Gastrocnemius medialis (tissue), 4 donors: Measurements from ENCODE around the gene DPPA4. TPM values are rescaled to one million over a fixed set of nuclear protein-coding genes. Genes with fewer than 3 reads are reported as not detected.
A peak's percentile ranks its signal among the peaks of the same experiment; 100 is the strongest.

Experiments used
- ATAC-seq, 2 donors: fragments of 150-250 bp; one replicate each; pipeline ENCODE4 v1.9.1; 2016
- DNase-seq, 2 donors: peaks; one replicate each; pipeline ENCODE4 v3.0.0-alpha.2; 2019
- H3K27ac ChIP-seq, 4 donors: fragments of 200-600 bp; sonication (generic); 1 replicate in 1 of 4; 2 replicates in 3 of 4; pipeline ENCODE4 v1.5.1; 2016 to 2018; ENCODE audit warnings: mild to moderate bottlenecking in 2 of 4, moderate library complexity in 1 of 4
- H3K27me3 ChIP-seq, 3 donors: fragments of 200-600 bp; sonication (generic) in 2 of 3; 1 replicate in 1 of 3; 2 replicates in 2 of 3; pipeline versions ENCODE4 v1.5.1 to v1.6.0; 2016 to 2019; ENCODE audit warnings: mild to moderate bottlenecking in 1 of 3, moderate library complexity in 1 of 3
- H3K36me3 ChIP-seq, 2 donors: fragments of 200-600 bp; sonication (generic) in 1 of 2; one replicate each; pipeline ENCODE4 v1.5.1; 2017 to 2018
- H3K4me1 ChIP-seq, 2 donors: fragments of 200-600 bp; sonication (generic) in 1 of 2; one replicate each; pipeline ENCODE4 v1.5.1; 2016 to 2017; ENCODE audit warnings: mild to moderate bottlenecking in 2 of 2
- H3K4me3 ChIP-seq, 4 donors: fragments of 200-600 bp; sonication (generic) in 3 of 4; 1 replicate in 1 of 4; 2 replicates in 3 of 4; pipeline ENCODE4 v1.5.1; 2016 to 2019; ENCODE audit warnings: mild to moderate bottlenecking in 2 of 4
- H3K9me3 ChIP-seq, 3 donors: fragments of 200-600 bp; sonication (generic) in 2 of 3; 1 replicate in 1 of 3; 2 replicates in 2 of 3; pipeline ENCODE4 v1.5.1; 2016 to 2019
- CTCF ChIP-seq, 5 experiments: fragments of 450-650 bp in 3 of 5; fragments of 200-600 bp in 2 of 5; sonication (generic) in 2 of 5; IDR thresholded peaks in 4 of 5; conservative IDR thresholded peaks in 1 of 5; 1 replicate in 4 of 5; 2 replicates in 1 of 5; pipeline ENCODE4 v1.5.1; 2016 to 2019; ENCODE audit warnings: antibody characterized with exemption in 5 of 5, mild to moderate bottlenecking in 3 of 5, moderate library complexity in 3 of 5
- POLR2A ChIP-seq, 2 donors: fragments of 450-650 bp; IDR thresholded peaks; one replicate each; pipeline ENCODE4 v1.6.1; 2017; ENCODE audit warnings: antibody characterized with exemption in 2 of 2, mild to moderate bottlenecking in 2 of 2, moderate library complexity in 2 of 2
- in situ Hi-C, 4 donors: fragments of 200-750 bp; cut with MboI; loops; one replicate each; pipeline versions ENCODE4 v1.15.0 to v1.8.0; 2017; ENCODE audit warnings: low sequenced_read_pairs in 4 of 4
- intact Hi-C: fragments of 100-400 bp; cut with DNase I; formaldehyde crosslinking; loops from one replicate; pipeline ENCODE4 v1.15.1; 2023; ENCODE audit warnings: low total_unique reads
- total RNA-seq, 4 donors: library from RNA; depleted of rRNA; stranded (reverse); fragments of >200 nt; gene quantifications; one replicate each; pipeline versions ENCODE4 v1.1.0 to v1.2.3, GENCODE V29; 2016

The DPPA4 gene
- total RNA-seq, 4 donors from 2014 or later = not detected

- no peaks in the 10 kb centered on the region for H3K36me3 ChIP-seq
- no peak overlapping the region for H3K27ac ChIP-seq
- no peaks in the 10 kb centered on the region for H3K4me1 ChIP-seq
- in situ Hi-C loops (no loop called here), intact Hi-C loops (no loop called here)
- H3K4me3 ChIP-seq = no peak overlapping the region
- H3K27me3 ChIP-seq = no peaks in the 10 kb centered on the region
- no peak for ATAC-seq
- no peak for TF ChIP-seq CTCF (IDR thresholded peaks at IDR 0.05 in 4 of 5, conservative IDR thresholded peaks at IDR 0.05 in 1 of 5)
- TF ChIP-seq POLR2A (IDR thresholded peaks at IDR 0.05) = no peak
- no peak for DNase-seq
- no peaks in the 10 kb centered on the region for H3K9me3 ChIP-seq
Measured at GRCh38 chr3:109346099-109346498, 8.8 kb upstream of the DPPA4 start.

- ATAC-seq = no peak
- in situ Hi-C loops = no loop called here
- DNase-seq = no peak
- no peak overlapping the region for H3K4me3 ChIP-seq
- H3K36me3 ChIP-seq = no peaks in the 10 kb centered on the region
- H3K4me1 ChIP-seq = no peaks in the 10 kb centered on the region
- no peaks in the 10 kb centered on the region for H3K9me3 ChIP-seq
- no peak overlapping the region for H3K27ac ChIP-seq
- TF ChIP-seq POLR2A (IDR thresholded peaks at IDR 0.05) (no peak), CTCF (IDR thresholded peaks at IDR 0.05 in 4 of 5, conservative IDR thresholded peaks at IDR 0.05 in 1 of 5) (no peak)
- intact Hi-C loops = no loop called here
- H3K27me3 ChIP-seq = no peaks in the 10 kb centered on the region
Measured at GRCh38 chr3:109339714-109340648, 2.6 kb upstream of the DPPA4 start.

GRCh38 chr3:109339197-109339596 is 1.9 kb upstream of the DPPA4 start:
- Histone ChIP-seq H3K4me1 (no peaks in the 10 kb centered on the region), H3K27ac (no peak overlapping the region), H3K4me3 (no peak overlapping the region), H3K9me3 (no peaks in the 10 kb centered on the region), H3K27me3 (no peaks in the 10 kb centered on the region), H3K36me3 (no peaks in the 10 kb centered on the region)
- no peak for ATAC-seq
- intact Hi-C loops = no loop called here
- in situ Hi-C loops = no loop called here
- no peak for DNase-seq
- TF ChIP-seq POLR2A (IDR thresholded peaks at IDR 0.05) (no peak), CTCF (IDR thresholded peaks at IDR 0.05 in 4 of 5, conservative IDR thresholded peaks at IDR 0.05 in 1 of 5) (no peak)

- Histone ChIP-seq H3K27ac (no peak overlapping the region), H3K4me1 (no peaks in the 10 kb centered on the region), H3K36me3 (no peaks in the 10 kb centered on the region), H3K27me3 (no peaks in the 10 kb centered on the region), H3K9me3 (no peaks in the 10 kb centered on the region), H3K4me3 (no peak overlapping the region)
- ATAC-seq (no peak), DNase-seq (no peak)
- TF ChIP-seq POLR2A (IDR thresholded peaks at IDR 0.05) = no peak
- in situ Hi-C loops (no loop called here), intact Hi-C loops (no loop called here)
Measured at GRCh38 chr3:109338322-109338721, 976 bp upstream of the DPPA4 start.

- Histone ChIP-seq H3K27me3 (no peaks in the 10 kb centered on the region), H3K27ac (no peak overlapping the region), H3K4me1 (no peaks in the 10 kb centered on the region), H3K36me3 (no peaks in the 10 kb centered on the region), H3K9me3 (no peaks in the 10 kb centered on the region), H3K4me3 (peak overlapping the region in 1 of 4 donors; percentile 15)
- intact Hi-C loops (no loop called here), in situ Hi-C loops (no loop called here)
- DNase-seq = no peak
- no peak for ATAC-seq
- no peak for TF ChIP-seq CTCF (IDR thresholded peaks at IDR 0.05 in 4 of 5, conservative IDR thresholded peaks at IDR 0.05 in 1 of 5)
Measured at GRCh38 chr3:109336291-109336861, 970 bp downstream of the DPPA4 start.
